ENCODE results near the gene TTLL13. TPM values are rescaled to one million over a fixed set of nuclear protein-coding genes. Genes with fewer than 3 reads are reported as not detected.

TTLL13 gene
- total and polyA plus RNA-seq, 9 of the 15 experiments (the other 6 are each of a cell fraction or from before 2014, with no cell fraction given): 0.05 to 0.24 (median 0.11) TPM; not detected in 1

DNA sequence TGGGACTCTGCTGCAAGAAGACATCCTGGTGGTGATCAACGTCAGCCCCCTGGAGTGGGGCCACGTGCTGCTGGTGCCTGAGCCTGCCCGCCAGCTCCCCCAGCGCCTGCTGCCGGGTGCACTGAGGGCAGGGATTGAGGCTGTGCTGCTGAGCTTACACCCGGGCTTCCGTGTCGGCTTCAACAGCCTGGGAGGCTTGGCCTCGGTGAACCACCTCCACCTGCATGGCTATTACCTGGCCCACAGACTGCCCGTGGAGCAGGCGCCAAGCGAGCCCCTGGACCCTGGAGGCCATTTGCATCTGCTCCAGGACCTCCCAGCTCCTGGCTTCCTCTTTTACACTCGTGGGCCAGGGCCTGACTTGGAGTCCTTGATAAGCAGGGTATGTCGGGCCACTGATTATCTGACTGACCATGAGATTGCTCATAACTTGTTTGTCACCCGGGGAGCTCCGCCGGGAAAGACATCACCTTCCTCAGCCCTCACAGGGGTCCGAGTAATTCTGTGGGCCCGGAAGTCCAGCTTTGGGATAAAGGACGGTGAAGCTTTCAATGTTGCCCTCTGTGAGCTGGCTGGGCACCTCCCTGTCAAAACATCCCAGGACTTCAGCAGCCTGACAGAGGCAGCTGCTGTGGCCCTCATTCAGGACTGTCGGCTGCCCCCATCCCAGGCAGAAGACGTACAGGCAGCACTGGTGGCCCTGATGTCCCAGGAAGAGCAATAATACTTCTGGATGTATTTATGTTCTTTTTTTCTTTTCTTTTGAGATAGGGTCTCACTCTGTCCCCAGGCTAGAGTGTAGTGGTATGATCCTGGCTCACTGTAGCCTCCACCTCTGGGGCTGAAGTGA is 7.8 kb upstream of the TTLL13 start (continued):
- TF ChIP-seq, protein P1, sequence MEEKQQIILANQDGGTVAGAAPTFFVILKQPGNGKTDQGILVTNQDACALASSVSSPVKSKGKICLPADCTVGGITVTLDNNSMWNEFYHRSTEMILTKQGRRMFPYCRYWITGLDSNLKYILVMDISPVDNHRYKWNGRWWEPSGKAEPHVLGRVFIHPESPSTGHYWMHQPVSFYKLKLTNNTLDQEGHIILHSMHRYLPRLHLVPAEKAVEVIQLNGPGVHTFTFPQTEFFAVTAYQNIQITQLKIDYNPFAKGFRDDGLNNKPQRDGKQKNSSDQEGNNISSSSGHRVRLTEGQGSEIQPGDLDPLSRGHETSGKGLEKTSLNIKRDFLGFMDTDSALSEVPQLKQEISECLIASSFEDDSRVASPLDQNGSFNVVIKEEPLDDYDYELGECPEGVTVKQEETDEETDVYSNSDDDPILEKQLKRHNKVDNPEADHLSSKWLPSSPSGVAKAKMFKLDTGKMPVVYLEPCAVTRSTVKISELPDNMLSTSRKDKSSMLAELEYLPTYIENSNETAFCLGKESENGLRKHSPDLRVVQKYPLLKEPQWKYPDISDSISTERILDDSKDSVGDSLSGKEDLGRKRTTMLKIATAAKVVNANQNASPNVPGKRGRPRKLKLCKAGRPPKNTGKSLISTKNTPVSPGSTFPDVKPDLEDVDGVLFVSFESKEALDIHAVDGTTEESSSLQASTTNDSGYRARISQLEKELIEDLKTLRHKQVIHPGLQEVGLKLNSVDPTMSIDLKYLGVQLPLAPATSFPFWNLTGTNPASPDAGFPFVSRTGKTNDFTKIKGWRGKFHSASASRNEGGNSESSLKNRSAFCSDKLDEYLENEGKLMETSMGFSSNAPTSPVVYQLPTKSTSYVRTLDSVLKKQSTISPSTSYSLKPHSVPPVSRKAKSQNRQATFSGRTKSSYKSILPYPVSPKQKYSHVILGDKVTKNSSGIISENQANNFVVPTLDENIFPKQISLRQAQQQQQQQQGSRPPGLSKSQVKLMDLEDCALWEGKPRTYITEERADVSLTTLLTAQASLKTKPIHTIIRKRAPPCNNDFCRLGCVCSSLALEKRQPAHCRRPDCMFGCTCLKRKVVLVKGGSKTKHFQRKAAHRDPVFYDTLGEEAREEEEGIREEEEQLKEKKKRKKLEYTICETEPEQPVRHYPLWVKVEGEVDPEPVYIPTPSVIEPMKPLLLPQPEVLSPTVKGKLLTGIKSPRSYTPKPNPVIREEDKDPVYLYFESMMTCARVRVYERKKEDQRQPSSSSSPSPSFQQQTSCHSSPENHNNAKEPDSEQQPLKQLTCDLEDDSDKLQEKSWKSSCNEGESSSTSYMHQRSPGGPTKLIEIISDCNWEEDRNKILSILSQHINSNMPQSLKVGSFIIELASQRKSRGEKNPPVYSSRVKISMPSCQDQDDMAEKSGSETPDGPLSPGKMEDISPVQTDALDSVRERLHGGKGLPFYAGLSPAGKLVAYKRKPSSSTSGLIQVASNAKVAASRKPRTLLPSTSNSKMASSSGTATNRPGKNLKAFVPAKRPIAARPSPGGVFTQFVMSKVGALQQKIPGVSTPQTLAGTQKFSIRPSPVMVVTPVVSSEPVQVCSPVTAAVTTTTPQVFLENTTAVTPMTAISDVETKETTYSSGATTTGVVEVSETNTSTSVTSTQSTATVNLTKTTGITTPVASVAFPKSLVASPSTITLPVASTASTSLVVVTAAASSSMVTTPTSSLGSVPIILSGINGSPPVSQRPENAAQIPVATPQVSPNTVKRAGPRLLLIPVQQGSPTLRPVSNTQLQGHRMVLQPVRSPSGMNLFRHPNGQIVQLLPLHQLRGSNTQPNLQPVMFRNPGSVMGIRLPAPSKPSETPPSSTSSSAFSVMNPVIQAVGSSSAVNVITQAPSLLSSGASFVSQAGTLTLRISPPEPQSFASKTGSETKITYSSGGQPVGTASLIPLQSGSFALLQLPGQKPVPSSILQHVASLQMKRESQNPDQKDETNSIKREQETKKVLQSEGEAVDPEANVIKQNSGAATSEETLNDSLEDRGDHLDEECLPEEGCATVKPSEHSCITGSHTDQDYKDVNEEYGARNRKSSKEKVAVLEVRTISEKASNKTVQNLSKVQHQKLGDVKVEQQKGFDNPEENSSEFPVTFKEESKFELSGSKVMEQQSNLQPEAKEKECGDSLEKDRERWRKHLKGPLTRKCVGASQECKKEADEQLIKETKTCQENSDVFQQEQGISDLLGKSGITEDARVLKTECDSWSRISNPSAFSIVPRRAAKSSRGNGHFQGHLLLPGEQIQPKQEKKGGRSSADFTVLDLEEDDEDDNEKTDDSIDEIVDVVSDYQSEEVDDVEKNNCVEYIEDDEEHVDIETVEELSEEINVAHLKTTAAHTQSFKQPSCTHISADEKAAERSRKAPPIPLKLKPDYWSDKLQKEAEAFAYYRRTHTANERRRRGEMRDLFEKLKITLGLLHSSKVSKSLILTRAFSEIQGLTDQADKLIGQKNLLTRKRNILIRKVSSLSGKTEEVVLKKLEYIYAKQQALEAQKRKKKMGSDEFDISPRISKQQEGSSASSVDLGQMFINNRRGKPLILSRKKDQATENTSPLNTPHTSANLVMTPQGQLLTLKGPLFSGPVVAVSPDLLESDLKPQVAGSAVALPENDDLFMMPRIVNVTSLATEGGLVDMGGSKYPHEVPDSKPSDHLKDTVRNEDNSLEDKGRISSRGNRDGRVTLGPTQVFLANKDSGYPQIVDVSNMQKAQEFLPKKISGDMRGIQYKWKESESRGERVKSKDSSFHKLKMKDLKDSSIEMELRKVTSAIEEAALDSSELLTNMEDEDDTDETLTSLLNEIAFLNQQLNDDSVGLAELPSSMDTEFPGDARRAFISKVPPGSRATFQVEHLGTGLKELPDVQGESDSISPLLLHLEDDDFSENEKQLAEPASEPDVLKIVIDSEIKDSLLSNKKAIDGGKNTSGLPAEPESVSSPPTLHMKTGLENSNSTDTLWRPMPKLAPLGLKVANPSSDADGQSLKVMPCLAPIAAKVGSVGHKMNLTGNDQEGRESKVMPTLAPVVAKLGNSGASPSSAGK (IDR thresholded peaks at IDR 0.05): peak; percentile 62
- TF ChIP-seq PHF20 (IDR thresholded peaks at IDR 0.05; ENCODE audit: partially characterized antibody) (no peak), FOXP1 (CRISPR knock-in tag; IDR thresholded peaks at IDR 0.05) (0 out of 2 replicates have a peak, but pooled peaks have one; percentile 10), ZNF830 (CRISPR knock-in tag; IDR thresholded peaks at IDR 0.05) (no peak), NCOA2 (IDR thresholded peaks at IDR 0.05; ENCODE audit: partially characterized antibody in 2 of 2) (no peak), RAD51 (IDR thresholded peaks at IDR 0.05; ENCODE audit: borderline replicate concordance, low read depth) (no peak), HNRNPL (IDR thresholded peaks at IDR 0.05; ENCODE audit: low read depth, low read length) (no peak), ZNF57 (CRISPR knock-in tag; IDR thresholded peaks at IDR 0.05) (no peak), SMARCC2 (IDR thresholded peaks at IDR 0.05; ENCODE audit: low read depth) (0 out of 2 replicates have a peak, but pooled peaks have one; percentile 38), HCFC1 (IDR thresholded peaks at IDR 0.05; ENCODE audit: low read depth, low read length) (no peak)
- TF ChIP-seq, protein P2, sequence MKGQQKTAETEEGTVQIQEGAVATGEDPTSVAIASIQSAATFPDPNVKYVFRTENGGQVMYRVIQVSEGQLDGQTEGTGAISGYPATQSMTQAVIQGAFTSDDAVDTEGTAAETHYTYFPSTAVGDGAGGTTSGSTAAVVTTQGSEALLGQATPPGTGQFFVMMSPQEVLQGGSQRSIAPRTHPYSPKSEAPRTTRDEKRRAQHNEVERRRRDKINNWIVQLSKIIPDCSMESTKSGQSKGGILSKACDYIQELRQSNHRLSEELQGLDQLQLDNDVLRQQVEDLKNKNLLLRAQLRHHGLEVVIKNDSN (CRISPR knock-in tag; IDR thresholded peaks at IDR 0.05): peak; percentile 78

Measured in K562 (cell line).